OCI-M2 (cell line): ENCODE measurements around the gene RAB6B.

Experiments
- DNase-seq: peaks from one replicate; lab custom pipeline; 2025; ENCODE audit not compliant: unreplicated experiment; lab: John Stamatoyannopoulos, UW

Gene RAB6B

GRCh38 chr3:133838296-133838789 lies 57.3 kb downstream of the RAB6B start:
- DNase-seq, result no peak

- no peak for DNase-seq
Measured at GRCh38 chr3:133837487-133838295, 58.0 kb downstream of the RAB6B start.

GRCh38 chr3:133836497-133837158 lies 59.1 kb downstream of the RAB6B start:
- no peak for DNase-seq

- no peak for DNase-seq
Measured at GRCh38 chr3:133835961-133836360, 59.7 kb downstream of the RAB6B start.

- no peak for DNase-seq
Measured at GRCh38 chr3:133835418-133835743, 60.3 kb downstream of the RAB6B start.

GRCh38 chr3:133834621-133835417 lies 60.9 kb downstream of the RAB6B start:
- no peak for DNase-seq

GRCh38 chr3:133833880-133834620 lies 61.6 kb downstream of the RAB6B start:
- no peak for DNase-seq

GRCh38 chr3:133833267-133833666 lies 62.4 kb downstream of the RAB6B start:
- DNase-seq, result no peak

GRCh38 chr3:133832802-133833144 lies 62.9 kb downstream of the RAB6B start:
- no peak for DNase-seq

GRCh38 chr3:133831966-133832801 lies 63.5 kb downstream of the RAB6B start:
- DNase-seq, result no peak

GRCh38 chr3:133830071-133830470 lies 65.6 kb downstream of the RAB6B start:
- DNase-seq, result no peak

- DNase-seq, result no peak
Measured at GRCh38 chr3:133829310-133829707, 66.4 kb downstream of the RAB6B start.

- DNase-seq, result no peak
Measured at GRCh38 chr3:133828576-133829309, 66.9 kb downstream of the RAB6B start.

GRCh38 chr3:133827684-133828083 lies 68.0 kb downstream of the RAB6B start:
- no peak for DNase-seq

- DNase-seq, result no peak
Measured at GRCh38 chr3:133827136-133827535, 68.5 kb downstream of the RAB6B start.

GRCh38 chr3:133825969-133826727 lies 69.5 kb downstream of the RAB6B start:
- DNase-seq, result no peak

GRCh38 chr3:133824961-133825485 lies 70.7 kb downstream of the RAB6B start:
- DNase-seq, result no peak

GRCh38 chr3:133821767-133822638 lies 73.7 kb downstream of the RAB6B start:
- DNase-seq, result no peak
